Measurements from ENCODE around the gene NCKAP5.

- TF ChIP-seq CTCF (IDR thresholded peaks at IDR 0.05) (no peak), EZH2 (IDR thresholded peaks at IDR 0.05; ENCODE audit: borderline replicate concordance, insufficient read depth, low read depth, low read length, poor library complexity, severe bottlenecking) (no peak)
Observed at GRCh38 chr2:133497951-133498565, 70.2 kb downstream of the NCKAP5 start.
